Adrenal gland (tissue), 12 donors: ENCODE measurements around the gene COL18A1. TPM values are rescaled to one million over a fixed set of nuclear protein-coding genes. Genes with fewer than 3 reads are reported as not detected.

Experiments
- DNase-seq, 7 donors: peaks; one replicate each; pipeline ENCODE4 v3.0.0-alpha.2; 2019 to 2020
- H3K27ac ChIP-seq, 5 donors: fragments of 200-600 bp; sonication (generic) in 4 of 5; 1 replicate in 3 of 5; 2 replicates in 2 of 5; pipeline versions ENCODE4 v1.5.1 to v1.8.0; 2016 to 2020; ENCODE audit warnings: mild to moderate bottlenecking in 1 of 5
- H3K27me3 ChIP-seq: fragments of 200-600 bp; 2 replicates; pipeline ENCODE4 v1.8.0; 2021
- H3K36me3 ChIP-seq, 2 donors: fragments of 200-600 bp; replicated peaks in 1 of 2; 1 replicate in 1 of 2; 2 replicates in 1 of 2; pipeline versions ENCODE4 v1.5.1 to v1.8.0; 2018 to 2022
- H3K4me1 ChIP-seq, 2 donors: fragments of 200-600 bp; replicated peaks in 1 of 2; 1 replicate in 1 of 2; 2 replicates in 1 of 2; pipeline versions ENCODE4 v1.5.1 to v1.8.0; 2018 to 2021
- H3K4me3 ChIP-seq, 4 donors: fragments of 200-600 bp; sonication (generic) in 3 of 4; one replicate each; pipeline ENCODE4 v1.5.1; 2016 to 2018
- H3K9me3 ChIP-seq, 3 donors: fragments of 200-600 bp; sonication (generic) in 1 of 3; replicated peaks in 1 of 3; 1 replicate in 2 of 3; 2 replicates in 1 of 3; pipeline versions ENCODE4 v1.5.1 to v1.8.0; 2016 to 2021
- CTCF ChIP-seq, 6 experiments: fragments of 450-650 bp in 4 of 6; fragments of 200-600 bp in 2 of 6; sonication (generic) in 1 of 6; IDR thresholded peaks; 1 replicate in 5 of 6; 2 replicates in 1 of 6; pipeline versions ENCODE4 v1.5.1 to v1.8.0; 2016 to 2021; ENCODE audit warnings: antibody characterized with exemption in 6 of 6, mild to moderate bottlenecking in 2 of 6, moderate library complexity in 1 of 6
- POLR2A ChIP-seq, 2 donors: fragments of 450-650 bp; IDR thresholded peaks; one replicate each; pipeline ENCODE4 v1.6.1; 2017; ENCODE audit warnings: antibody characterized with exemption in 2 of 2, mild to moderate bottlenecking in 2 of 2, moderate library complexity in 1 of 2
- WGBS, 4 donors: extraction: QIAGEN DNeasy Blood & Tissue Kit in 2 of 4; methylation state at CpG; one replicate each; pipeline versions ENCODE4 v1.1.5 to v1.1.7; 2013 to 2017; 5-methylcytosine and 5-hydroxymethylcytosine counted together
- intact Hi-C, 2 donors: fragments of 100-400 bp; cut with DNase I; formaldehyde crosslinking; loops; one replicate each; pipeline versions ENCODE4 v1.14.1 to v1.15.0; 2022 to 2023
- polyA plus RNA-seq, 3 donors: library from polyadenylated mRNA; stranded (reverse); fragments of 200-250 nt in 2 of 3; fragments of 350-450 nt in 1 of 3; fragmentation: Illumina TruSeq in 1 of 3; extraction: RNeasy Lipid Tissue Mini Kit (QIAGEN cat#74804) in 1 of 3; gene quantifications; one replicate each; pipeline ENCODE4 v1.2.3, GENCODE V29; 2013 to 2014
- total RNA-seq, 9 donors: library from RNA; depleted of rRNA in 4 of 9; stranded (reverse); fragments of >200 nt in 4 of 9; fragments of 120-200 nt in 1 of 9; fragmentation: NEBNext Ultra II Directional in 1 of 9; extraction: Animal tissue kit (Norgen Biotek cat#: 25700) in 1 of 9; gene quantifications; one replicate each; pipeline versions ENCODE4 v1.1.0 to v1.2.4, GENCODE V29; 2013 to 2023
- donor health status: healthy with polysubstance abuse.
- donor health status: Bipolar disorder and iron deficiency.
- donor health status: DM: yes; HTN: yes; CAD: no.
- donor health status: DM: no; HTN: no; CAD: no.
- donor health status: DM: no; HTN: no; CAD: no.
- donor health status: DM: yes; HTN: yes; CAD: no.

Gene COL18A1
- total and polyA plus RNA-seq, 12 donors = 10.9 to 244 (median 141) TPM

- TF ChIP-seq POLR2A (IDR thresholded peaks at IDR 0.05) (no peak), CTCF (IDR thresholded peaks at IDR 0.05) (no peak)
Measured at GRCh38 chr21:45463871-45464270, 58.9 kb downstream of the COL18A1 start.

GRCh38 chr21:45464309-45464708 is 59.3 kb downstream of the COL18A1 start:
- no peaks in the 10 kb centered on the region for H3K9me3 ChIP-seq
- H3K27me3 ChIP-seq = no peaks in the 10 kb centered on the region
- peaks cover 0 to 6% of the 10 kb centered on the region in 2 donors for H3K4me1 ChIP-seq
- no peak for TF ChIP-seq CTCF (IDR thresholded peaks at IDR 0.05)
- no peak for TF ChIP-seq POLR2A (IDR thresholded peaks at IDR 0.05)
- H3K36me3 ChIP-seq = peaks cover 0 to 7% of the 10 kb centered on the region in 2 donors
- intact Hi-C loops = no loop called here
- no peak overlapping the region for H3K27ac ChIP-seq
- H3K4me3 ChIP-seq = no peak overlapping the region
- WGBS, 4 donors = 88 to 94% (median 92%) methylated on average over 2 to 5 of the region's 5 CpGs
- no peak for DNase-seq

More at GRCh38 chr21:45463871-45464270, 58.9 kb downstream of the COL18A1 start:
- Histone ChIP-seq H3K9me3 (no peaks in the 10 kb centered on the region), H3K36me3 (peaks cover 0 to 3% of the 10 kb centered on the region in 2 donors), H3K4me1 (peaks cover 0 to 6% of the 10 kb centered on the region in 2 donors), H3K27me3 (no peaks in the 10 kb centered on the region), H3K27ac (no peak overlapping the region), H3K4me3 (no peak overlapping the region)
- intact Hi-C loops = no loop called here
- DNase-seq = no peak
- WGBS, 4 donors = 89 to 93% (median 91%) methylated on average over 4 to 7 of the region's 7 CpGs

GRCh38 chr21:45465105-45465504 is 60.1 kb downstream of the COL18A1 start:
- Histone ChIP-seq H3K4me1 (peaks cover 0 to 6% of the 10 kb centered on the region in 2 donors), H3K27me3 (no peaks in the 10 kb centered on the region), H3K4me3 (no peak overlapping the region), H3K36me3 (peaks cover 0 to 7% of the 10 kb centered on the region in 2 donors), H3K9me3 (no peaks in the 10 kb centered on the region), H3K27ac (no peak overlapping the region)
- WGBS, 4 donors = 79 to 84% (median 81%) methylated on average over 15 to 16 of the region's 16 CpGs
- no peak for TF ChIP-seq CTCF (IDR thresholded peaks at IDR 0.05)
- TF ChIP-seq POLR2A (IDR thresholded peaks at IDR 0.05) = no peak
- no peak for DNase-seq
- intact Hi-C loops = no loop called here

- H3K27me3 ChIP-seq = no peaks in the 10 kb centered on the region
- 85 to 91% (median 89%) methylated on average over 9 to 27 of the region's 27 CpGs for WGBS, 4 donors
- no peak overlapping the region for H3K27ac ChIP-seq
- TF ChIP-seq POLR2A (IDR thresholded peaks at IDR 0.05) = no peak
- no peak for TF ChIP-seq CTCF (IDR thresholded peaks at IDR 0.05)
- H3K36me3 ChIP-seq = peaks cover 0 to 7% of the 10 kb centered on the region in 2 donors
- no peak overlapping the region for H3K4me3 ChIP-seq
- intact Hi-C loops = no loop called here
- no peaks in the 10 kb centered on the region for H3K9me3 ChIP-seq
- peaks cover 2 to 7% of the 10 kb centered on the region in 2 donors for H3K4me1 ChIP-seq
- no peak for DNase-seq
Measured at GRCh38 chr21:45465611-45466329, 60.8 kb downstream of the COL18A1 start.
